IMR-90 (cell line): ENCODE data around the gene NR4A1. TPM values are rescaled to one million over a fixed set of nuclear protein-coding genes. Genes with fewer than 3 reads are reported as not detected.

Experiments used
- ATAC-seq: fragments of 200-7000 bp; cut with Tn5 transposase; 2 replicates; pipeline ENCODE4 v1.9.1; 2020; ENCODE audit warnings: low read depth, mild to moderate bottlenecking, moderate library complexity
- BruUV-seq: library from RNA; stranded (reverse); fragments of 400-500 nt; replicated peaks from 2 replicates; lab custom pipeline; 2021; lab: Mats Ljungman, UMichigan
- CTCF ChIA-PET: fragments of 300-600 bp; formaldehyde crosslinking; extraction: SDS; loops from one replicate; lab custom pipeline; 2021; ENCODE audit warnings: antibody characterized with exemption; lab: Yijun Ruan, JAX
- POLR2A ChIA-PET: fragments of 300-600 bp; sonication (Branson Sonifier 250); formaldehyde crosslinking; loops from one replicate; lab custom pipeline; 2022; ENCODE audit warnings: antibody characterized with exemption; ENCODE audit not compliant: unreplicated experiment; lab: Charles Lee
- DNase-seq: peaks from one replicate; pipeline ENCODE4 v3.0.0; 2013
- H2AFZ ChIP-seq: replicated peaks from 2 replicates; pipeline ENCODE3; 2013; ENCODE audit warnings: low read length, mild to moderate bottlenecking; ENCODE audit not compliant: poor library complexity
- H2AK5ac ChIP-seq: 2 replicates; pipeline ENCODE4 v1.6.1; 2013; ENCODE audit warnings: low read depth, low read length, inconsistent platforms
- H2AK9ac ChIP-seq: replicated peaks from 2 replicates; pipeline ENCODE3; 2013; ENCODE audit warnings: mild to moderate bottlenecking, low read depth, low read length, moderate library complexity; ENCODE audit not compliant: poor library complexity
- H2BK120ac ChIP-seq: 2 replicates; pipeline ENCODE4 v1.6.1; 2013; ENCODE audit warnings: low read depth, low read length, inconsistent platforms
- H2BK15ac ChIP-seq: 3 replicates; pipeline ENCODE4 v1.6.1; 2013; ENCODE audit warnings: low read depth, low read length, inconsistent platforms
- H2BK20ac ChIP-seq: 2 replicates; pipeline ENCODE4 v1.6.1; 2013; ENCODE audit warnings: low read depth, mild to moderate bottlenecking, inconsistent platforms, low read length, moderate library complexity
- H2BK5ac ChIP-seq: 2 replicates; pipeline ENCODE4 v1.6.1; 2013; ENCODE audit warnings: mild to moderate bottlenecking, low read depth, low read length, inconsistent platforms; ENCODE audit not compliant: poor library complexity, severe bottlenecking
- H3K14ac ChIP-seq: replicated peaks from 2 replicates; pipeline ENCODE4 v1.6.1; 2013; ENCODE audit warnings: low read depth, low read length, inconsistent platforms
- H3K18ac ChIP-seq: 2 replicates; pipeline ENCODE4 v1.6.1; 2013; ENCODE audit warnings: low read depth, low read length, control low read depth
- H3K23ac ChIP-seq: 2 replicates; pipeline ENCODE4 v1.6.1; 2013; ENCODE audit warnings: low read depth, low read length, inconsistent platforms
- H3K27ac ChIP-seq: 2 replicates; pipeline ENCODE4 v1.5.1; 2013; ENCODE audit warnings: mild to moderate bottlenecking, control low read depth, low read length; ENCODE audit not compliant: insufficient read depth
- H3K27me3 ChIP-seq: 2 replicates; pipeline ENCODE4 v1.6.1; 2013; ENCODE audit warnings: low read length; ENCODE audit not compliant: control insufficient read depth, insufficient read depth
- H3K36me3 ChIP-seq: 2 replicates; pipeline ENCODE4 v1.6.1; 2013; ENCODE audit warnings: low read length, mixed read lengths; ENCODE audit not compliant: control insufficient read depth, insufficient read depth
- H3K4ac ChIP-seq: 2 replicates; pipeline ENCODE4 v1.6.1; 2013; ENCODE audit warnings: low read depth, low read length, inconsistent platforms
- H3K4me1 ChIP-seq: 2 replicates; pipeline ENCODE4 v1.6.1; 2013; ENCODE audit warnings: low read length, mixed read lengths; ENCODE audit not compliant: control insufficient read depth, insufficient read depth
- H3K4me2 ChIP-seq: 2 replicates; pipeline ENCODE4 v1.6.1; 2013; ENCODE audit warnings: low read depth, mild to moderate bottlenecking, control low read depth, low read length, moderate library complexity
- H3K4me3 ChIP-seq: 2 replicates; pipeline ENCODE4 v1.5.1; 2013; ENCODE audit warnings: low read depth, mild to moderate bottlenecking, control low read depth, low read length, moderate library complexity; ENCODE audit not compliant: insufficient read depth
- H3K56ac ChIP-seq: 2 replicates; pipeline ENCODE4 v1.6.1; 2013; ENCODE audit warnings: low read length, inconsistent platforms; ENCODE audit not compliant: insufficient read depth; ENCODE audit errors: extremely low read depth
- H3K79me1 ChIP-seq, 2 experiments: 2 replicates each; pipeline ENCODE4 v1.6.1; 2013; ENCODE audit warnings: low read length in 2 of 2, inconsistent platforms in 1 of 2, low read depth in 1 of 2
- H3K9ac ChIP-seq: 2 replicates; pipeline ENCODE4 v1.6.1; 2013; ENCODE audit warnings: low read depth, low read length, control low read depth
- H3K9me1 ChIP-seq: 2 replicates; pipeline ENCODE4 v1.6.1; 2013; ENCODE audit warnings: low read length, inconsistent platforms; ENCODE audit not compliant: insufficient read depth
- H3K9me3 ChIP-seq: 2 replicates; pipeline ENCODE4 v1.6.1; 2013; ENCODE audit warnings: low read length; ENCODE audit not compliant: control insufficient read depth, insufficient read depth
- H4K20me1 ChIP-seq: 2 replicates; pipeline ENCODE4 v1.6.1; 2013; ENCODE audit warnings: low read length, inconsistent platforms; ENCODE audit not compliant: insufficient read depth
- H4K5ac ChIP-seq: 2 replicates; pipeline ENCODE4 v1.6.1; 2013; ENCODE audit warnings: mild to moderate bottlenecking, low read depth, low read length, control low read depth
- H4K8ac ChIP-seq, 2 experiments: 2 replicates each; pipeline ENCODE4 v1.6.1; 2013; ENCODE audit warnings: low read depth in 2 of 2, low read length in 2 of 2, control low read depth in 1 of 2, inconsistent platforms in 1 of 2
- H4K91ac ChIP-seq: 2 replicates; pipeline ENCODE4 v1.6.1; 2013; ENCODE audit warnings: low read depth, low read length, inconsistent platforms; ENCODE audit not compliant: insufficient read depth
- CEBPB ChIP-seq: IDR thresholded peaks from 2 replicates; pipeline ENCODE4 v1.6.1; 2012; ENCODE audit warnings: low read depth, low read length, improper control_type of control experiment
- FOS ChIP-seq: fragments of 150-350 bp; IDR thresholded peaks from 2 replicates; pipeline ENCODE4 v1.6.1; 2016; ENCODE audit warnings: low read depth, low read length
- MAZ ChIP-seq: IDR thresholded peaks from 2 replicates; pipeline ENCODE4 v1.6.1; 2012; ENCODE audit warnings: low read depth, mild to moderate bottlenecking, low read length, improper control_type of control experiment, moderate library complexity, borderline replicate concordance
- RAD21 ChIP-seq: IDR thresholded peaks from 2 replicates; pipeline ENCODE4 v1.6.1; 2012; ENCODE audit warnings: low read length, improper control_type of control experiment
- SMC3 ChIP-seq: fragments of 150-350 bp; IDR thresholded peaks from 2 replicates; pipeline ENCODE4 v1.6.1; 2016; ENCODE audit warnings: low read depth, mild to moderate bottlenecking, antibody characterized with exemption, low read length, moderate library complexity
- WGBS, 2 experiments: methylation state at CpG; one replicate each; pipeline versions ENCODE4 v1.1.5 to v1.1.7; 2013; ENCODE audit warnings: missing lambda C conversion rate in 2 of 2; ENCODE audit not compliant: insufficient read length in 1 of 2; ENCODE audit errors: extremely low coverage in 2 of 2; 5-methylcytosine and 5-hydroxymethylcytosine counted together
- dilution Hi-C: fragments of 300-500 bp; cut with HindIII; formaldehyde crosslinking; loops from one replicate; pipeline ENCODE4 v1.14.3; 2018; ENCODE audit warnings: low sequenced_read_pairs; ENCODE audit not compliant: unreplicated experiment
- in situ Hi-C: fragments of 300-500 bp; cut with MboI; formaldehyde crosslinking; loops from 3 replicates; pipeline ENCODE4 v1.14.3; 2019; ENCODE audit warnings: low sequenced_read_pairs, inconsistent platforms, mixed read lengths
- intact Hi-C: fragments of 100-400 bp; cut with micrococcal nuclease; formaldehyde crosslinking; loops from 2 replicates; pipeline ENCODE4 v1.10.0; 2022
- polyA plus RNA-seq, 3 experiments: library from polyadenylated mRNA; depleted of rRNA; stranded (reverse); fragments of >200 nt; gene quantifications; 2 replicates each; pipeline ENCODE4 v1.2.3, GENCODE V29; 2012; ENCODE audit warnings: low replicate concordance in 1 of 3
- total RNA-seq: library from RNA; depleted of rRNA; stranded (reverse); fragments of >200 nt; gene quantifications from 2 replicates; pipeline ENCODE4 v1.2.3, GENCODE V29; 2012
- TF ChIP-seq, protein P1 (sequence below): conservative IDR thresholded peaks from 2 replicates; pipeline ENCODE4 v1.5.1; 2012; ENCODE audit warnings: mild to moderate bottlenecking, low read depth, low read length, improper control_type of control experiment

Gene NR4A1
- total and polyA plus RNA-seq, 2 of the 4 experiments (the other 2 are of a cell fraction) = 6.6 to 34.1 TPM

DNA sequence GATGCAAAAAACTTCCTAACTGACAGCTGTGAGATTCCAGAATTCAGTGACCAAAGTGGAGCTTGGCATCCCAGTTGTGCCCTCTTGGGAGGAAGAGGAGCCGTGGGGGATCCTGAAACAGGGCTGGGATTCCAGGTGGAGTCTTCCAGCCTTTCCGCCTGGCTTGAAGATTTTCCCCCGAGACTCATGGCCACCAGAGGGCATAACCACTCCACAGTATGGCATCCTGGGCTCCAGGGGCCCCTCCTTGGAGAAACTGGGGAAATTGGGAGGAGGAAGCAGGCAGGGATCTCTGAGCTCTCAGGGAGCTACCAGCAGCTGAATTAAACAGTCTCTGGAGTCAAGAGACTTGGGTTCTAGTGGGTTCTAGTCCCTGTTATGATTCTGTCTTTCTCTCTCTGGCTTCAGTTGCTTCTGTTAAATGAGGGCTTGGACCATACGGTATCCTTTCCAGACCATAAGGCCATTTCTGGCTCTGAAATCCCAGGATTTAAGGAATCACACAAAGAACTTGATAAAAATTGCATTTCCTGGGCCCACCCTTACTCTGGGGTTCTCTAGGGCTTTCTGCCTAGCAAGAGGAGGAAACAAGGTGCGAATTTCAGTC is 47.1 kb upstream of the NR4A1 start:
- no peaks in the 10 kb centered on the region for H3K9me3 ChIP-seq
- 0 out of 2 replicates have a peak overlapping the region, but pooled peaks have one; percentile 26 for H2AK5ac ChIP-seq
- no peak overlapping the region for H3K27ac ChIP-seq
- H4K5ac ChIP-seq = no peak overlapping the region
- H3K18ac ChIP-seq = no peak overlapping the region
- ChIA-PET POLR2A (interaction anchor here (1.2 kb wide), 1 partner anchor 16 kb away, joined by 3 read pairs; no protein-coding TSS in a partner anchor), CTCF (interaction anchor here (0.6 to 7.8 kb wide), 11 partner anchors 9 to 1274 kb away, joined by 3 to 128 read pairs (median 4); partner anchors contain the start of gene NR4A1)
- DNase-seq = peak; percentile 55
- H2AK9ac ChIP-seq = peak overlapping the region; percentile 86
- no peak overlapping the region for H2BK15ac ChIP-seq
- no peak overlapping the region for H2BK20ac ChIP-seq
- H3K56ac ChIP-seq = no peak overlapping the region
- no peak overlapping the region for H3K4me3 ChIP-seq
- no peak overlapping the region for H3K23ac ChIP-seq
- WGBS, 2 experiments = no CpG with 5 or more reads among the region's 5 CpGs
- H3K27me3 ChIP-seq = no peaks in the 10 kb centered on the region
- peak; percentile 51 for ATAC-seq
- H4K91ac ChIP-seq = no peak overlapping the region
- peaks cover 10% of the 10 kb centered on the region; the same call in 1 of the 2 replicates for H3K9me1 ChIP-seq
- dilution Hi-C loops (no loop called here), intact Hi-C loops (loop anchor here (1.0 kb wide), 1 partner anchor 16 kb away; no protein-coding TSS in a partner anchor), in situ Hi-C loops (no loop called here)
- TF ChIP-seq MAZ (peak; percentile 74; the same call in 1 of the 2 replicates), RAD21 (peak; percentile 87), CEBPB (no peak), FOS (no peak), SMC3 (peak; percentile 93)
- TF ChIP-seq, protein P1, sequence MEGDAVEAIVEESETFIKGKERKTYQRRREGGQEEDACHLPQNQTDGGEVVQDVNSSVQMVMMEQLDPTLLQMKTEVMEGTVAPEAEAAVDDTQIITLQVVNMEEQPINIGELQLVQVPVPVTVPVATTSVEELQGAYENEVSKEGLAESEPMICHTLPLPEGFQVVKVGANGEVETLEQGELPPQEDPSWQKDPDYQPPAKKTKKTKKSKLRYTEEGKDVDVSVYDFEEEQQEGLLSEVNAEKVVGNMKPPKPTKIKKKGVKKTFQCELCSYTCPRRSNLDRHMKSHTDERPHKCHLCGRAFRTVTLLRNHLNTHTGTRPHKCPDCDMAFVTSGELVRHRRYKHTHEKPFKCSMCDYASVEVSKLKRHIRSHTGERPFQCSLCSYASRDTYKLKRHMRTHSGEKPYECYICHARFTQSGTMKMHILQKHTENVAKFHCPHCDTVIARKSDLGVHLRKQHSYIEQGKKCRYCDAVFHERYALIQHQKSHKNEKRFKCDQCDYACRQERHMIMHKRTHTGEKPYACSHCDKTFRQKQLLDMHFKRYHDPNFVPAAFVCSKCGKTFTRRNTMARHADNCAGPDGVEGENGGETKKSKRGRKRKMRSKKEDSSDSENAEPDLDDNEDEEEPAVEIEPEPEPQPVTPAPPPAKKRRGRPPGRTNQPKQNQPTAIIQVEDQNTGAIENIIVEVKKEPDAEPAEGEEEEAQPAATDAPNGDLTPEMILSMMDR = peak; percentile 84
- no peak overlapping the region for H3K14ac ChIP-seq
- no peaks in the 10 kb centered on the region; the same call in 1 of the 2 replicates for H4K20me1 ChIP-seq
- H3K4me2 ChIP-seq = no peak overlapping the region
- no TSS peak for BruUV-seq
- no peak overlapping the region for H2BK120ac ChIP-seq
- peaks cover 3 to 24% of the 10 kb centered on the region in 2 experiments; a peak in 3 of 4 replicates for H3K79me1 ChIP-seq
- peak overlapping the region; percentile 64 for H2AFZ ChIP-seq
- no peak overlapping the region for H4K8ac ChIP-seq
- H3K9ac ChIP-seq = no peak overlapping the region
- peaks cover 4% of the 10 kb centered on the region; the same call in 1 of the 2 replicates for H3K4me1 ChIP-seq
- H2BK5ac ChIP-seq = no peak overlapping the region
- H3K4ac ChIP-seq = no peak overlapping the region; the same call in 1 of the 2 replicates
- H3K36me3 ChIP-seq = peaks cover 2% of the 10 kb centered on the region
